Sciatic nerve (tissue), 2 donors: ENCODE results near the gene MED19. TPM values are rescaled to one million over a fixed set of nuclear protein-coding genes. Genes with fewer than 3 reads are reported as not detected.
"Not testable (repeated sequence)": the region's sequence is repeated elsewhere in the genome, so short reads cannot be mapped to it uniquely, and the experiment has no call there.

Experiments
- ATAC-seq: fragments of 200-7000 bp; cut with Tn5 transposase; one replicate; pipeline ENCODE4 v1.9.1; 2020; ENCODE audit warnings: mild to moderate bottlenecking, moderate library complexity
- DNase-seq: peaks from one replicate; pipeline ENCODE4 v3.0.0-alpha.2; 2020; ENCODE audit warnings: low spot score
- intact Hi-C: fragments of 100-400 bp; cut with DNase I; formaldehyde crosslinking; loops from one replicate; pipeline ENCODE4 v1.14.2; 2022
- total RNA-seq: library from RNA; stranded (reverse); fragmentation: NEBNext Ultra II Directional; extraction: Animal tissue kit (Norgen Biotek cat#: 25700); gene quantifications from one replicate; pipeline ENCODE4 v1.2.1, GENCODE V29; 2021
- donor health status: DM: no; HTN: no; CAD: no.
- donor health status: DM: no; HTN: no; CAD: no.

MED19 gene
- total RNA-seq, 1 donor from 2014 or later: 9.6 TPM

DNA sequence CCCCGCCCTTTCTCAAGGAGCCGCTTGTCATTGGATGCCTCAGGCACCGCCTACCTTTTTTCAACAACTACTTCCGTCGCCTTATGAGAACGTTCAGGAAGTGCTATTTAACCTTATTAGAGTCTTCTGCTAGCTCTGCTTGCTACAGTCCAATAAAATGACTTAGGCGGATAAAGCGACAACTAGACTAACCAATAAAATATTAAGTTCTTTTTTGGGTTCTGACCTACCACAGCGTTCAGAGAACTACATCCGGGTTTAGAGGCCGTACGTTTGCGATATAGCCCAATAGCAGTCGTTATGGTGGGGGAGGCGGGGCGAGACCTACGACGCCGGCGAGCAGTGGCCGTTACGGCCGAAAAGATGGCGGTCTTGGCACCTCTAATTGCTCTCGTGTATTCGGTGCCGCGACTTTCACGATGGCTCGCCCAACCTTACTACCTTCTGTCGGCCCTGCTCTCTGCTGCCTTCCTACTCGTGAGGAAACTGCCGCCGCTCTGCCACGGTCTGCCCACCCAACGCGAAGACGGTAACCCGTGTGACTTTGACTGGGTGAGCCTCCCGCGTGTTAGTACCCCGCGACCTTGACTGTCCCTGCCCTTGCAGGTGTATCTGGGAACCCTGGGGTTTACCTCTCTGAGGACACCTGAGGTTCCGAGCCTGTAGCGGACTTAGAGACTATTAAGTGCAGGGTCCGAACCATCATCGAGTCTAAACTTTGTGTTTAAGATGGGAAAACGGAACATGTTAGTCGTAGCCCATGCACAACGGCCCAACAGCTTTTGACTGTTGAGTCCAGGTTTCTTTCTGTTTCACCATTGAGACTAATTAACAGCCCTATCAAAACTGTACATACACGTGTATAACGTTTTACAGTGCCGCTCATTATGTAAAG lies 488 bp upstream of the MED19 start, which contains the start of gene TMX2:
Gene TMX2, plus strand, starts transcription at position 338 of the 895 bp plus-strand sequence. Its CDS starts 26 bp downstream, at position 364.
- intact Hi-C loops: no loop called here
- peak; percentile 94 for DNase-seq
- ATAC-seq: peak; percentile 98

DNA sequence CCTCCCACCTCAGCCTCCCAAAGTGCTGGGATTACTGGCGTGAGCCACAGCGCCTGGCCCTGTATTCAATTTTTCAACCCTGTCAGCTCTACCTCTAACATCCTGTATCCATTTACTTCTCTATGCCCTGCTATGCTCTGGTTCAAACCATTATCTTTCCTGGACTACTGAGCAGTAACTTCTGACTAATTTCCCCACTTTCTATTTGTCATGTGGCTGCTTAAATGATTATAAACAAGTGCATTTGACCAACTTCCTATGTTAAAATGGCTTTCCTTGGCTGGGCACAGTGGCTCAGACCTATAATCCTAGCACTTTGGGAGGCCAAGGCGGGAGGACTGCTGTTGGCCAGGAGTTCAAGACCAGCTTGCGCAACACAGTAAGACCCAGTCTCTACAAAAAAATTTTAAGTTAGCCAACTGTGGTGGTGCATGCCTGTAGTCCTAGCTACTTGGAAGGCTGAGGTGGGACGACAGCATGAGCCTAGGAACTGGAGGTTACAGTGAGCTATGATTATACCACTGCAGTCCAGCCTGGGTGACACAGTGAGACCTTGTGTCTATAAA lies 2.1 kb downstream of the MED19 start:
- no peak for ATAC-seq
- intact Hi-C loops: no loop called here
- DNase-seq: no peak

DNA sequence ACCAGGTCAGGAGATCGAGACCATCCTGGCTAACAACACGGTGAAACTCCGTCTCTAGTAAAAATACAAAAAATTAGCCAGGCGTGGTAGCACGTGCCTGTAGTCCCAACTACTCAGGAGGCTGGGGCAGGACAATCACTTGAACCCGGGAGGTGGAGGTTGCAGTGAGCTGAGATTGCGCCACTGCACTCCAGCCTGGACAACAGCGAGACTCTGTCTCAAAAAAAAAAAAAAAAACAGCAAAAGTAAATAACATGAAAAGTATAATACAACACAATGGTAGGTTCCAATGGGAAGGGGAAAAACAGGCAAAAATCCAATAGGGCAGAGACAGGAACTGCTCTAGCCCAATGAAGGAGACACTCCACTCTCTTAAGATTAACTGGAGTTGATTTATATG lies 6.6 kb downstream of the MED19 start:
- intact Hi-C loops, ATAC-seq, DNase-seq: not testable (repeated sequence)

DNA sequence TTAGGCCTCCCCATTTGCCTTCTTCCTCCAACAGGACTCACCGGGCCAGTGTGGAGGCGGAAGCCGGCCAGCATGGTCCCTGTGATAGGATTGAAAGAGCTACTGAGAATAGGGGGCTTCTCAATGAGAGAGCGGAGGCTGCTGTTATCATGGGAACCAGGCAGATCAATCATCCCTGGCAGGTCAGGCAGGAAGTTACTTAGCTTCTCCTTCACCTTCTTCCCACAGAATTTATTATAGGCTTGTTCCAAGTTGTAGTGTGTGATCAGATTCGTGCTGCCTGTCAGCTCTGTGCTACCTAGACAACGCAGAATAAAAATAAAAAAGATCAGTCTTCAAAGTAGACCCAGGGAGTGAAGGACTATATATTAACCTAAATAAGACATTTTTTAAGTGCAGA lies 7.1 kb downstream of the MED19 start:
- intact Hi-C loops: no loop called here

DNA sequence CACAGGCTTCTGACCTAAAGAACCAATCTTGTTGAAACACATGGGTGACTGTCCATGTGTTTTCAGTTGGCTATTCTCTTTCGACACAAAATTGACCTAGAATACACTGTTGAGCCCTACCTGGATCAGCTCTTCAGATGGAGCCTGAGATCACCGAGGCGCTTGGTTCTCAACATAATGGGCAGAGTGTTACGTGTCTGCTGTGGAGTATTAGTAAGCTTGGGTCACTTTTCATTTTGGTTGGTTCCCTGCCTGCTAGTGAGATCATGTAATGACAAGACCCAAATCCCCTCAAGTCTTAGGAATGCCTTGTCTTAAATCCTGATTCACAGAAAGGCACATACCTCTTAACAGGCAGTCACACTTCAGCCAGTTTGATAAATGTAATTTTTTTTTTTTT lies 8.7 kb downstream of the MED19 start:
- DNase-seq (no peak), ATAC-seq (peak; percentile 17)
- intact Hi-C loops: no loop called here

More for the DNA sequence above, 7.1 kb downstream of the MED19 start:
- no peak for DNase-seq
- no peak for ATAC-seq

DNA sequence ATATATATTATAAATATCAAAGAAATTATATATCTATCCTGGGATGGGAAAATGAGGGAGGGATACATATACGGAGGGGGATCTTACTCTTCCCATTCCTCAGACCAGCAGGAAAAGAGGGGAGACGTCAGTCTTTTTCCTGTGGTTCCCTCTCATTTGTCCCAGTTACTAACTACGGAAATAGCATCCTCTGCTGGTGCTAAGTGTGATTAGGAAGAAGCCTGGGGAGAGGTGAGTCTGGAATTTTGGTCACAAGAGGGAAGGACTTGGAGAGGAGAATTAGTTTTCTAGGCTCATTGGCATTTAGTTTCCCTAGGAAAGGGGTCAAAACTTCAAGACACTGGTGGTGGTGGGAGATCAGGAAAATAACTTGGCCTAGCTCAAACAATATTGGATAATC lies 11.6 kb downstream of the MED19 start:
- DNase-seq: no peak
- no peak for ATAC-seq
- intact Hi-C loops: no loop called here

DNA sequence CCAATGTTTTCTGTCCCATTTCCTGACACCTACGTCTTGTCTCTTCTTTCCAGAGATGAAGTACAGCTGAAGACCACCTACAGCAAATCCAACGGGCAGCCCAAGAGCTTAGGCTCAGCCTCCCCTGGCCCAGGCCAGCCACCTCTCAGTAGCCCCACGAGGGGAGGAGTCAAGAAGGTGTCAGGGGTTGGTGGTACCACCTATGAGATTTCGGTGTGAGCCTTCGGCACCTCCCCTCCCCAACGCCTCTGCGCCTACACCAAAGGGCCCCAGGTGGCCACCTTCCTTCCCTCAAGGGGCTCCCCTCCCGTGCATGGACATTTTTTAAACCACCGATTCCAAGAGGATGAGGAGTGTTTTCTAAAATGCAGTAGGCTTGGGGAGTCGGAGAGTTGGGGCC lies 12.2 kb downstream of the MED19 start:
- ATAC-seq: no peak
- intact Hi-C loops: no loop called here
- DNase-seq: no peak

DNA sequence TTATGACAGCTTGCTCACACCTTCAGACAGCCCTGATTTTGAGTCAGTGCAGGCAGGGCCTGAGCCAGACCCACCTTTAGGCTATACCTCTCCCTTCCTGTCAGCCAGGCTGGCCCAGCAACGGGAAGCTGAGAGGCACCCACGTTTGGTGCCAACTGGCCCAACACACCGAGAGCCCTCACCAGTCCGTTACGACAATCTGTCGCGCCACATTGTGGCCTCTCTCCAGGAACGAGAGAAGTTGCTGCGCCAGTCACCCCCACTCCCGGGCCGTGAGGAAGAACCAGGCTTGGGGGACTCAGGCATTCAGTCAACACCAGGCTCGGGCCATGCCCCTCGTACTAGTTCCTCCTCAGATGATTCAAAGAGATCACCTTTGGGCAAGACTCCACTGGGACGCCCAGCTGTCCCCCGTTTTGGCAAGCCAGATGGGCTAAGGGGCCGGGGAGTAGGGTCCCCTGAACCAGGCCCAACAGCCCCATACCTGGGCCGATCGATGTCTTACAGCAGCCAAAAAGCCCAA lies 13.1 kb downstream of the MED19 start:
- ATAC-seq (no peak), DNase-seq (no peak)
- intact Hi-C loops: no loop called here

DNA sequence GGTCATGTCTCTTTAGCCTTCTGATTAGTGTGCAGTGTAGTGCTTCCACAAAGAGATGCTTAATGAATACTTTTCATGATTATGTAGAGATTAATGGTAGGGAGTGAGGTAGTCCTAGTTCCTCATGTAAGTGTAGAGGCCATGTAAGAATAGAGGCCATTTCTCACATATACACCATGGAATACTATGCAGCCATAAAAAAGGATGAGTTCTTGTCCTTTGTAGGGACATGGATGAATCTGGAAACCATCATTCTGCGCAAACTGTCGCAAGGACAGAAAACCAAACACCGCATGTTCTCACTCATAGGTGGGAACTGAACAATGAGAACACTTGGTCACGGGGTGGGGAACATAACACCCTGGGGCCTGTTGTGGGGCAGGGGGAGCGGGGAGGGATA lies 21.5 kb downstream of the MED19 start:
- DNase-seq, ATAC-seq, intact Hi-C loops: not testable (repeated sequence)

DNA sequence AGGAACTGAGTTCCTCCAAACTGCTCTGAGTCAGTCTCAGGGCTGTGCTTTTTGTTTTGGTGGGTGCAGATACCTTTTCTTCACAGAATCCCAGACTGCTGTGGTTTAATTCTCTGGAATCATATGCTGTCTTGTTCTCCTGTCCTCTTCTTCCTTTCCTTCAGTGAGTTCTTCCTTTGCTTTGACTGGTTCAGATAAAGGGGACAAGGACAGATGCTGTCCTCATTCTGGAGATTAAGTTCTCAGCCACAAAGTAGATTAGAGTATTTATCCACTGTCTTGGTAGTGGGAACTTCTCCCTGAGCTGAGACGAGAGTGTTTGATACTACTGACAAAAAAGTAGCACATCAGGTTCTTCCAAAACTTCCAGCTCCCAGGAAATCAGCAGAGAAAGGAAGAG lies 30.8 kb downstream of the MED19 start:
- DNase-seq: no peak
- ATAC-seq: no peak
- intact Hi-C loops: no loop called here

DNA sequence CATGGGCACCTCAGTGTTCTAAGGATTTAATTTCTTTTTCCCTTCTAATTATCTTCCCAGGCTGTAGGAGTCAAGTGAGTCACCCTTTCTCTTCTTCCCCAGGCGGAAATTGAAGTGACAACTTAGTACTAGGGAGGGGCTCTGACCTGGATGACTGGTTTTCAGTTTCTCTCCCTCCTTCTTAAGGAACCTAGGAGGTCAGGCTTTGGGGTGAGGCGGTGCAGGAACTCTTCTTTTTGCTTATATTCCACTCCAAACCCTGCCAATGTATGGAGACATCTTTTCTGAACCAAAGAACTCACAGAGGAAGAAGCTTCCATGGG lies 31.5 kb downstream of the MED19 start:
- DNase-seq (no peak), ATAC-seq (no peak)
- intact Hi-C loops: no loop called here

DNA sequence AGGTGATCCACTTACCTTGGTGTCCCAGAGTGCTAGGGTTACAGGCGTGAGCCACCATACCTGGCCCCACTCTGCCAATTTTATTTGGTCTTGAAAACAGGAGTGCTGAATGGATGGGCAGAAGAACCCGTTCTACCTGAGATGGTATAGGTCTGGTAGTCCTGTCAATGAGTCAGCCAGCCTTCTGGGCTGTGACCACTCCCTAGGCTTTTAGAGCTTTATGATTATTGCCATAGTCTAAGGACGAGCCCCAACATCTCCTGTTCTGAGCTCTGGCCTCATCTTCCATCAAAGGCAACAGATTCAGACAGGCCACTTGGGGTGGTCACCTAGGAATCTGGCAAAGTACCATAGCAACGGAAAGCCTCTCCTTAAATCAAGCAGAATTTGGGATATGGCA lies 32.6 kb downstream of the MED19 start:
- ATAC-seq (no peak), DNase-seq (no peak)
- intact Hi-C loops: no loop called here

DNA sequence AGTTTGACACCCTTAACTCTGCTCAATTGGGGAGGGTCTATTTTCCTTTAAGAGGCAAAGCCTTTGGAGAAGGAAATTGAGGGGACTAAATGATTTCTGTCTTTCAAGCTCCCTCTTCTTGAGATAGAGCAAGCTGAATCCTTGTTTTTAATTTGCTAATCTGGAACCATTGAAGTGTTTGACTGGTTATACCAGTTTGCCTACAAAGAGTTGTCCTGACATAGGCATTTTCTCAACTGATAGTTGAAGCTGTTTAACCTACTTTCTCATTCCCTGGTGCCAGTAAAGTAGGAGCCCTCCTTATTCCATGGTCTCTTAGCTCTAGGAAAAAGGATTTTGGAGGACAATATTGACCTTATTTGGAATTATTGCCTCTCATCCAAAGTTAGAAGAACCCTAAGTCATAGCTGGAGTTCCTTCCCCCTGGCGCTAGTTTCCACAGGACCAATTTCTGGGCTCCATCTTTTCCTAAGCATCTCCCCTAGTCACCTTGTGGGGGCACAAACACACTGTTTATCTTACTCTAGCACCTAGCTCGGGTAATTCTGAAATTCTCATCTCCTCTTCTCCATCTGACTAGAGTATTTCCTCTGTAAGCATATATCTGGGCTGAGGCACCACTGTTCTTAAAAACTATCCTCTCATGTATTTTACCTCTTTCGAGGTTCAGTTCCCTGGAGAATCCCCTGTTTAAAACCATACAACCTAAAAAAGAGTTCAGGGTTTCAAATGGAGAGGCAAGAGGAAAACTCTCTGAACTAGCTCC lies 36.7 kb downstream of the MED19 start:
- ATAC-seq: no peak
- intact Hi-C loops: no loop called here
- DNase-seq: no peak

DNA sequence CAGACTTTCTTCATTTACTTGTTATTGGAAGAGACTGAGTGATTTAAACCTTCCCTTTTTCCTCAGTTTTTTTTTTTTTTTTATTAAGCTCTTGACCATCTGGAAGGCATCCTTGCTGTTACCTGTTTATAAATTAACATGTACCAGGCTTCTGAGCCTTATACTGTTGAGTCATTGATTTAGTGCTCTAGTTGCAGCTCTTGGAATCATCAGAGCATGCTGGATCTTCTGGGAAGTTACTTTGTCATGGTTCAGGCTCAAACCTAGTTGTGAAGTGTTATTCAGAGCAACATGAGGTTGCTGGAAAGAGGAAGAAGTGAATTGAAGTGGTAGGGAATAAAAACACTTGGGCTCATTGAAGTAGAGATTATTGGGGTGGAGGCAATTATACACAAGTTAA lies 37.8 kb downstream of the MED19 start:
- ATAC-seq: no peak
- intact Hi-C loops: no loop called here
- DNase-seq: no peak

DNA sequence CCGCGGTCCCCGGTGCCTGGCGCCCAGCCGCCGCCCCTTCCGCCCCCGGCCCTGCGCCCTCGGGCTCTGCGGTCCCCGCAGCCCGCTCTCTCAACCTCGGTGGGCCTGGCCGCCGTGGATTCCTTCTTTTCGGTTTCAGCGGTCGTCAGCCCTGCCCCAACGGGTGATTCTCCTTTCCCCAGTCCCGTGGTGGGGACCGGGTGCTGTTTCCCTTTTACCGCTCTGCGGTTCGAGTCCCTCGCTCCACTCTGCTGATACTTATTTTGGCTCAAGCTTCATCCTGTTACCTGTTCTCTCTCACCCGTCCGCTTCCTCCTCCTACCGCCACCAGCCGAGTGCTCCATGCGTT lies 43.6 kb downstream of the MED19 start:
- no peak for DNase-seq
- intact Hi-C loops: loop anchor here (10.0 kb wide), 1 partner anchor 136 kb away; no protein-coding TSS in a partner anchor
- no peak for ATAC-seq

DNA sequence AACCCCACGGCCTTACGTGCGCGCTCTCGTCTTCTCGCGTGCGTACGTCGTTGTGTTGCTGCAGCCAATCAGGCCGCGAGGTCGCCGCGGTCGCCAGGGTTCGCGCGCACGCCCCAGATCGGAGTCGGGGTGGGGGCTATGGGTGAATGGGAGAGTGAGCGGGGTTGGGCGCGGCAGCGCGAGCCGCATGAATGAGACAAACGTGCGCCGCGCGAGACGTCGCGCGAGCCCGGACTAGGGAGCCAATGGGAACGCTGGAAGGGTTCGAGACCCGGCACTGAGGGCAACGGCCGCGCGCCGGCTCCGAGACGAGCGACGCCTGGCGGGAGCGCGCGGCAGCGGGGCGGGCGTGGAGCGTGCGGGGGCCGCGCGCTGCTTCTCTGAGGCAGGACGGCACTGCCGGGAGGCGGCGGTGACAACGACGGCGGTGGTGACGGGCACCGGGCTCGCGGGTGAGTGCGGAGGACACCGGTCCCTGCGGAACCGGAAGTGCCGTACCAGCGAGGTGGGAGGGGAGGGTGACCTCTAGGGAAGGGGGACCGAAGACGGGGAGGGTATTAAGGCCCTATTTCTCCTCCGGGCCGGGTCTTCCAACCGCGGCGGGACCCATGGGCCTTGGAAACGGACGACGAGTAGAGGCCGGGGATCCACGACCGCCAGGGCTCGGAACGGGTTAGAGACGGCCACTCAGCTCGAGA lies 44.1 kb downstream of the MED19 start, which contains the start of gene ZDHHC5:
Gene ZDHHC5, plus strand, starts transcription at position 379 of the 698 bp plus-strand sequence. CDS start 4,977 bp downstream, outside the sequence.
- DNase-seq: peak; percentile 99
- ATAC-seq: peak; percentile 98
- intact Hi-C loops: loop anchor here (10.0 kb wide), 1 partner anchor 137 kb away; no protein-coding TSS in a partner anchor

DNA sequence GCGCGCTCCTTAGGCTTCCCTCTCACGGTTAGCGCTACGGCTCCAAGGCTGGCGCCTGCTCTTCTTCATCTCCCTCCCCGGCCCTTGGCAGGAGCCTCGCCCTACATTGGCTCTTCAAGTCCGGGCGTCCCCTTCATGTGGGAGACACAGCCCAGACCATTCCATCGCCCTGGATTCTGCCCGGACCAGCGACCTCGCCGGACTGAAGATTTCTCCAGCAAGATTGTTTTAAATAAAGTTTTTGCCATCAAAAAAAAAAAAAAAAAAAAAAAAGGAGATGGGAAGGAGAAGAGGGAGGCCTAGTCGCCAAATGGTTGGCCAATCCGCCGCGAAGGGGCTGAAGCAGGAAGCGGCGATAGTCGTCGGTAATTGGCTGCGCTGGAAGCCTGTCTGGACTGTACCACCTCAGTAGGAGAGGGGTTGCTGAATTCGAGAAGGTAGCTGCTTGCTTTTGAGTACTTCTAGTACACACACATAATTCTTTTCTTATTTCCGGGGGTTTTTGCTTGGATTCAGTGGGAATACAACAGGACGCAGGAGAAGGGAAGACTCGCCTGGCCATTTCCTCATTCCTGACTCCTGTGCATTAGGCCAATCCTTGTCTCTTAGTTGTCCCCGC lies 44.8 kb downstream of the MED19 start:
- intact Hi-C loops: loop anchor here (10.0 kb wide), 1 partner anchor 138 kb away; no protein-coding TSS in a partner anchor
- DNase-seq (peak; percentile 97), ATAC-seq (peak; percentile 97)

DNA sequence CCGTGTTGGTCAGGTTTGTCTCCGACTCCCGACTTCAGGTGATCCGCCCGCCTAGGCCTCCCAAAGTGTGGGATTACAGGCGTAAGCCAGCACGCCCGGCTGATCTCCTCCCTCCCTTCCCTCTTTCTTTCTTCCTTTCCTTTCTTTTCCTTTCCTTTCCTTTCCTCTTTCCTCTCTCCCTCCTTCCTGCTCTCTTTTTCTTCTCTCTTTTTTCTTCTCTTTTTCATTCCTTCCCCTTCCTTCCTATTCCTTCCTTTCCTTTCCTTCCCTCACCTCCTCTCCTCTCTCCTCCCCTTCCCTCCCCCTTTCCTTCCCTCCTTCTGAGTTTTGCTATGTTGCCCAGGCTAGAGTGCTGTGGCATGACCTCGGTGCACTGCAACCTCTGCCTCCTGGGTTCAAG lies 48.0 kb downstream of the MED19 start:
- no peak for DNase-seq
- no peak for ATAC-seq
- intact Hi-C loops: loop anchor here (10.0 kb wide), 1 partner anchor 141 kb away; no protein-coding TSS in a partner anchor
